ENCODE results near the gene MAEA.
"Not testable (repeated sequence)": the region's sequence is repeated elsewhere in the genome, so short reads cannot be mapped to it uniquely, and the experiment has no call there.

The MAEA gene

GRCh38 chr4:1324443-1325175 lies 34.9 kb downstream of the MAEA start:
- not testable (repeated sequence) for DNase-seq

- no peak for DNase-seq
Observed at GRCh38 chr4:1325176-1325480, 35.4 kb downstream of the MAEA start.

GRCh38 chr4:1325681-1326635 lies 36.3 kb downstream of the MAEA start:
- no peak for DNase-seq

- no peak for DNase-seq
Observed at GRCh38 chr4:1326751-1327525, 37.2 kb downstream of the MAEA start.

- no peak for DNase-seq
Observed at GRCh38 chr4:1327526-1328266, 38.0 kb downstream of the MAEA start.

GRCh38 chr4:1328267-1329155 lies 38.8 kb downstream of the MAEA start:
- no peak for DNase-seq

GRCh38 chr4:1329408-1330371 lies 40.0 kb downstream of the MAEA start:
- no peak for DNase-seq

- no peak for DNase-seq
Observed at GRCh38 chr4:1330761-1331590, 41.3 kb downstream of the MAEA start.

GRCh38 chr4:1331591-1332353 lies 42.1 kb downstream of the MAEA start:
- no peak for DNase-seq

- no peak for DNase-seq
Observed at GRCh38 chr4:1332686-1333085, 43.0 kb downstream of the MAEA start.

- DNase-seq = no peak
Observed at GRCh38 chr4:1333256-1333655, 43.6 kb downstream of the MAEA start.

GRCh38 chr4:1333851-1334578 lies 44.3 kb downstream of the MAEA start:
- not testable (repeated sequence) for DNase-seq

- DNase-seq = no peak
Observed at GRCh38 chr4:1334579-1334895, 44.8 kb downstream of the MAEA start.

- DNase-seq = not testable (repeated sequence)
Observed at GRCh38 chr4:1335193-1335883, 45.6 kb downstream of the MAEA start.

- DNase-seq = no peak
Observed at GRCh38 chr4:1336088-1336491, 46.4 kb downstream of the MAEA start.

- DNase-seq = no peak
Observed at GRCh38 chr4:1337376-1337831, 47.7 kb downstream of the MAEA start.
